Left cardiac atrium (tissue), 4 donors: ENCODE data around the gene ANO10. TPM values are rescaled to one million over a fixed set of nuclear protein-coding genes. Genes with fewer than 3 reads are reported as not detected.
A peak's percentile ranks its signal among the peaks of the same experiment; 100 is the strongest.
"Not testable (repeated sequence)": the region's sequence is repeated elsewhere in the genome, so short reads cannot be mapped to it uniquely, and the experiment has no call there.

Experiments used
- ATAC-seq, 2 donors: fragments of 200-7000 bp; cut with Tn5 transposase; one replicate each; pipeline ENCODE4 v1.9.1; 2020; ENCODE audit warnings: mild to moderate bottlenecking in 2 of 2, moderate library complexity in 2 of 2
- DNase-seq: peaks from one replicate; pipeline ENCODE4 v3.0.0-alpha.2; 2020
- intact Hi-C, 2 donors: fragments of 100-400 bp; cut with DNase I; formaldehyde crosslinking; loops; one replicate each; pipeline versions ENCODE4 v1.14.1 to v1.15.1; 2022 to 2023
- total RNA-seq, 2 donors: library from RNA; stranded (reverse); fragmentation: NEBNext Ultra II Directional; extraction: Animal tissue kit (Norgen Biotek cat#: 25700); gene quantifications; one replicate each; pipeline ENCODE4 v1.2.1, GENCODE V29; 2021
- donor health status: DM: no; HTN: yes; CAD: no.
- donor health status: DM: no; HTN: yes; CAD: no; lungs with severe emphysema.
- donor health status: DM: yes; HTN: yes; CAD: no.
- donor health status: Dilated cardiomyopathy.

The ANO10 gene
- total RNA-seq, 2 donors from 2014 or later = 16.7 to 18.1 TPM

DNA sequence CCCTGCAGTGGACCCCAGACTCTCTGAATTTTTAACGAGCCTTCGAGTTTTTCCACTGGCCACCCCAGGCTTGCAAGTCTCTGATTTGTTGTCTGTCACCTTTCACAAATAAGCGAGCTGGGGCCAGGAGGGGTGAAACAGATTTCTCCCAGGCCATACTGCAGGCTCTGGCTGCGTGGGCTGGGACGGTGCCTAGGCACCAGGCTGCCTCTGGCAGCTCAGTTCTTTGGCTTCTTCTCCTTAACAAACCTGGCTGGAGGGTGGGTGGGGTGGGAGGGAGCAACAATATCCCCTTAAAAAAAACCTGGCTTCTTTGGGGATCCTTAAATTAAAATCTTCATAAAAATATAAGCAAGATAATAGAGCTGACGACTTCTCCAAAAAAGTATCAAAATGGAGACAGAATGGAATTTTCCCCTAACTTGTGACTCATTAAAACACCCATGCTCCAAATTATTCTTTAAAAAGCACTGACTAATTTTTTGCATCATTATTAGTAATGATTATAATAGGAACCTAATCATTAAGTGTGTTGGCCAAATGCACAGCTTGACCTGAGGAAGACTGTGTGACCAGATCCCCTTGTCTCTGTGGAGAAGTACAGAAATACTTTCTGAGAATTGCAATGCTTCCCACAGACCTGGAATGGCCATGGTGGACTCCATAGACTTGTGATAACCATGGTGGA lies 251.4 kb downstream of the ANO10 start:
- DNase-seq (no peak), ATAC-seq (no peak)
- intact Hi-C loops = loop anchor here in 1 of 2 donors (10.0 kb wide), 1 partner anchor 206 kb away; no protein-coding TSS in a partner anchor

- ATAC-seq (peak in 1 of 2 donors; percentile 20), DNase-seq (no peak)
- intact Hi-C loops = loop anchor here in 1 of 2 donors (10.0 kb wide), 1 partner anchor 205 kb away; no protein-coding TSS in a partner anchor
Observed at GRCh38 chr3:43369404-43370292, 252.2 kb downstream of the ANO10 start.

DNA sequence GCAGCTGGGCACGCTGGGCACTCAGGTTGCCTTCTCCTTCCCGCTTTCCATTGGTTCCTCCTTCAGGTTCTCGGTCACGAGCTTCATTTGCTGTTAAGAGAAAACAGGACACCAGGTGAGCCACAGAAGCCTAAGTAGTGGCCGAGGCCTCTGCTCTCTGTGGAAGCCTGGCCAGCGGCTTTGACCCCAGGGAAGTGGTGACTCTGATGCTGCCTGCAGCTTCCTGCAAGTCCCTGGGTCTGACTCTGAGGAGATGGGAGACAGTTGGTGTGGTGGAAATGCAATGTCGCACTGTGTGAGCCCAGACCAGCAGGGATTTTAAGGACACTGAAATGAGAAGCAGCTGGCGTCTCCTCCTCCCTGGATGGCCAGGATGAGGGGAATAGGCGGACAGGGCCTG lies 254.9 kb downstream of the ANO10 start:
- peak in 1 of 2 donors; percentile 11 for ATAC-seq
- no peak for DNase-seq
- intact Hi-C loops = no loop called here

DNA sequence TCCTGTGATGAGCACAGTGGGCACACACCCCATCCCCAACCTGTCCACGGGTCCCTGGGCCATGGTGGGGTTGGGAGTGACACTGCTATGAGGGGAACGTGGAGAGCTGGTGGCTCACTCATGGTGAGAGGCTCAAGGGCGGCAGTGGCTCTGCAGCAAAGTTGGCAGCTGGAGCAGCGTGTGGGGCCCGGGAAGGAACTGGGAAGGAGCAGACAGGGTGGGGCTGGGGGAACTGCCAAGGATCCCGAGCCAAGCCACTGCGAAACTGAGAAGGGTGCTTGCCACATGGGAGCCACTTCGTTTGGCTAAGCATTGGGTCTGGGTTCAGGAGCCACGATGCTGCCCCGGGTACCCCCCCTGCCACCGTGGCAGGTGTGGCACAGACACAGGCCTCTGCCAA lies 255.3 kb downstream of the ANO10 start:
- no peak for DNase-seq
- intact Hi-C loops = no loop called here
- ATAC-seq = peak; percentile 29 to 78

DNA sequence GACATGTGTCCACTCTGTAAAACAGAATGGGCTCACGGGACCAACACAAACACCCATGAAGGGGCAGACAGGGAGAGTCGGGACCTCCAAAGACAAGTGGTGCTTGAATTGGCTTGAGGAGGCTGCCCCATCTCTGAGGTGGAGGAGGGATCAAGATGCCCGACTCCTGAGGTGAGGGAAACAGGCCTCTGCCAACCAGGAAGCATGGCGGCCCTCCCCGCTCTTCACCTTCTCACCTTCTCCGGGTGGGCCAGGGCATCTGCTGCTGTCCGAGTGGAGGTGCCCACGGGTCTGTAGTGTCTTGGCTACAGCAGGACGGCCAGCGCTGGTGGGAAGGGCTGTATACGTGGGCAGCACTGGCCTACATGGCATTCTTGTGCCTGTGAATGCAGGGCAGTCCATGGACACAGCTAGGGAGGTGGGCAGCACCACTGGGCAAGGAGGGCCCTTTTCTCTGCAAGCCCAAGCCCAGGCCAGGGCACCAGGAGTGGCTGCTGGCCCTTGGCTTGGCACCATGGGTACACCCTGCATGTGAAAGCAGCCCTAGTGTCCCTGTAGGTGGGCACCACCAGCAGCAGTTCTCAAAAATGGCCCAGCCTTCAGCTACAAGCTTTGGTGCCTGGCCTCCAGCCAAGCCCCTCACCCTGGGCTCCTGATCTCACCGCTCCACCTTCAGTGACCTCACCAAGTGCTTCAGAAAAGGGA lies 256.1 kb downstream of the ANO10 start:
- intact Hi-C loops = no loop called here
- ATAC-seq (no peak), DNase-seq (no peak)

- DNase-seq (no peak), ATAC-seq (no peak)
- intact Hi-C loops = no loop called here
Observed at GRCh38 chr3:43364926-43365325, 256.9 kb downstream of the ANO10 start.

GRCh38 chr3:43364494-43364893 lies 257.3 kb downstream of the ANO10 start:
- intact Hi-C loops = no loop called here
- DNase-seq = no peak

DNA sequence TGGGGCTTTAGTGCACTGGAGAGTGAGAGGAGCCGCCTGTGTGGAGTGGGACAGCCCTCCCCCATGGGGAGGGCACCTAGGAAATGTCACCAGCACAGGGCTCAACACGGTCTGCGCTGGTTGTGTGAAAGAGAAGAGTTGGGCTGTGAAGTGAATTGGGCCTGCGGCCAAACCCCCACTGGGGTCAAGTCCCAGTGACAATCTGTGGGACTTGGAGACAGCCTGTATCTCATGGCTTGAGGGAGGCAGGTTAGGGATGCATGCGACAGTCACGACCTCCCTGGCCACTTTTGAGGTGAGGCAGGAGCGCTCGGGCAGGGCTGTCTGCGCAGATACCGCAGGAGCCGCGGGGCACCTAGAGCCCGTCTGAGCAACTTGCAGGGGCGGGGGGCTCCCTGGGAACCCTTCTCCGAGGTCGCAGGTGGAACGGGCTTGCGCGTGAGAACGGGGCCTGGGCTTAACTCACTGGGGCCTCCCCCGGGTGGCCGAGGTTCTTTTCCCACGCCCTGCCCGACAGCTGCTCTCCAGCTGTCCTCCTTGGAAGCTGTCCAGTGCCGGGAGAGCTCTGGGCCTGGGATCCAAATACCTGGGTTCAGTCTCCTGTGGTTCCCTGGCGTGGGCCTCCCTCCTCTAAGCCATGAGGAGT lies 258.1 kb downstream of the ANO10 start:
- DNase-seq = peak; percentile 50
- intact Hi-C loops = no loop called here
- ATAC-seq = peak; percentile 42 to 53

More at GRCh38 chr3:43364494-43364893, 257.3 kb downstream of the ANO10 start:
- no peak for ATAC-seq

DNA sequence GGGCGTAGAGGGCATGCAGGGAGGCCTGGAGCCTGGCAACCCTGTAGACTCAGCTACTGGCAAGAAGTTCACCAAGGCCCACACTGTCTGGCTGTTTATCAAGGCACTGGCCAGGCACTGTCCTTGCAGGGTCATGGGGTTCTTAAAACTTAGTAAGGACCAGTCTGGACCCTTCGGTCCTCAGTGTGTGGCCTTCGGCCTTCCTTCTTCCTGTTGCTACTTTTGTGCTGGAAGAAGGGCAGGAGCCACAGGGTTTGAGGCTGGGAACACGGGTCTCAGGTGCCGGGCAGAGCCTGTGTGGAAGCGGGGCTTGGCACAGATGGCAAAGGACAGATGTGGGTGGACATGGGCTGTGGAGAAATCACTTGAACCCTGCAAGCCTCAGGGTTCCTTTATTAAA lies 258.9 kb downstream of the ANO10 start:
- DNase-seq (no peak), ATAC-seq (no peak)
- intact Hi-C loops = no loop called here

DNA sequence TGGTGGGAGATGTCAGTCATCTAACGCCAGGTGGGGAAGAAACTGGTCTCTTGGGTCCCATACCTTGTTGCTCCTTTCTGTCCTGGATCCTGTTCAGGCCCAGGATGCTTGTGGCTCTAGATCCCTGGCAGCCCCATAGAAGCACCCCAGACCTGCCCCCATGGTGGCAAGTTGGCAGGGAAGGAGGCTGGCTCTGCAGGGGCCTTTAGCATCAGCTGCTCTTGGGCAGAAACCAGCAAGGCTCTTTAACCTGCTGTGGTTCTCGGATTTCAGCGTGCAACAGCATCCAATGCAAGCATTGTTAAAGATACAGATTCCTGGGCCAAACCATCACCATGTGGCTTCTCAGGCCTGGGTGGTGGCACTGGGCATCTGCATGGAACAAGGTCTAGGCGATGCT lies 259.6 kb downstream of the ANO10 start:
- intact Hi-C loops = no loop called here
- no peak for ATAC-seq
- DNase-seq = no peak

- ATAC-seq = peak in 1 of 2 donors; percentile 16
- DNase-seq = no peak
- intact Hi-C loops = no loop called here
Observed at GRCh38 chr3:43361077-43361476, 260.7 kb downstream of the ANO10 start.

DNA sequence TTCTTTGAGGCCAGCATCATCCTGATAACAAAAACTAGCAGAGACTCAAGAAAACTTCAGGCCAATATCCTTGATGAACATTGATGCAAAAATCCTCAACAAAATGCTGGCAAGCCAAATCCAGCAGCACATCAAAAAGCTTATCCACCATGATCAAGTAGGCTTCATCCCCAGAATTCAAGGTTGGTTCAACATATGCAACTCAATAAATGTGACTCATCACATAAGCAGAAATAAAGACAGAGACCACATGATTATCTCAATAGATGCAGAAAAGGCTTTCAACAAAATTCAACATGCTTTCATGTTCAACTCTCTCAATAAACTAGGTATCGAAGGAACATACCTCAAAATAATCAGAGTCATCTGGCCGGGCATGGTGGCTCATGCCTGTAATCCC lies 265.8 kb downstream of the ANO10 start:
- intact Hi-C loops, DNase-seq, ATAC-seq: not testable (repeated sequence)

- intact Hi-C loops = no loop called here
- DNase-seq (no peak), ATAC-seq (peak in 1 of 2 donors; percentile 34)
Observed at GRCh38 chr3:43353923-43354670, 267.7 kb downstream of the ANO10 start.

- ATAC-seq (no peak), DNase-seq (no peak)
- intact Hi-C loops = no loop called here
Observed at GRCh38 chr3:43353393-43353792, 268.4 kb downstream of the ANO10 start.

- intact Hi-C loops = no loop called here
- DNase-seq (no peak), ATAC-seq (no peak)
Observed at GRCh38 chr3:43349716-43350115, 272.1 kb downstream of the ANO10 start.

GRCh38 chr3:43348852-43349574 lies 272.8 kb downstream of the ANO10 start:
- DNase-seq = no peak
- intact Hi-C loops = no loop called here
- no peak for ATAC-seq

DNA sequence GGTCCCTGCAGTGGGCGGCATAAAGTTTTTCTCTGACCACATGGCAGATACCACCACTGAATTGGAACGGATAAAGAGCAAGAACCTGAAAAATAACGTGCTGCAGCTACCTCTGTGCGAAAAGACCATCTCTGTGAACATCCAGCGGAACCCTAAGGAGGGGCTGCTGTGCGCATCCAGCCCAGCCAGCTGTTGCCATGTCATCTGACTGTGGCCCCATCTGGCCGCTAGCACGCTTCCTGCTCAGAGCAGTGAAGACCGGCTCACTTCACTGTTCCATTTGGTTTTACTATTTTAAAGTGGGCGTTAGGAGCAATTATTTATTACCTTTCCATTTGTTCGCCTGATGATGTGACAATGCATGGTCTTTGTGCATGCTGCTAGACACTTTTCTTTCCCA lies 273.5 kb downstream of the ANO10 start:
- intact Hi-C loops = no loop called here
- ATAC-seq (no peak), DNase-seq (no peak)

GRCh38 chr3:43347774-43348173 lies 274.0 kb downstream of the ANO10 start:
- intact Hi-C loops = no loop called here
- DNase-seq = no peak
- no peak for ATAC-seq
